NCI-H128 (cell line): ENCODE data around the gene PRKN.

ENCODE experiments used
- DNase-seq: peaks from one replicate; lab custom pipeline; 2025; ENCODE audit not compliant: unreplicated experiment; lab: John Stamatoyannopoulos, UW

Gene PRKN

GRCh38 chr6:162727322-162728182 is at the start of gene PRKN, which contains the start of gene PACRG:
Gene PRKN, minus strand, starts transcription at chr6:162727766.
Gene PACRG, plus strand, starts transcription at chr6:162727974.
- peak; percentile 95 for DNase-seq

GRCh38 chr6:162777091-162777490 is 49.5 kb upstream of the PRKN start:
- no peak for DNase-seq

- DNase-seq, result no peak
Observed at GRCh38 chr6:162773996-162774395, 46.4 kb upstream of the PRKN start.

GRCh38 chr6:162772466-162772865 is 44.9 kb upstream of the PRKN start:
- DNase-seq, result no peak

GRCh38 chr6:162770955-162771354 is 43.4 kb upstream of the PRKN start:
- DNase-seq, result no peak

GRCh38 chr6:162770136-162770535 is 42.6 kb upstream of the PRKN start:
- DNase-seq, result no peak

- DNase-seq, result no peak
Observed at GRCh38 chr6:162753775-162754174, 26.2 kb upstream of the PRKN start.

- no peak for DNase-seq
Observed at GRCh38 chr6:162751211-162751859, 23.8 kb upstream of the PRKN start.

- no peak for DNase-seq
Observed at GRCh38 chr6:162750776-162751175, 23.2 kb upstream of the PRKN start.

- DNase-seq, result no peak
Observed at GRCh38 chr6:162736961-162737360, 9.4 kb upstream of the PRKN start.

GRCh38 chr6:162733489-162733888 is 5.9 kb upstream of the PRKN start:
- DNase-seq, result no peak

- DNase-seq, result no peak
Observed at GRCh38 chr6:162730502-162730901, 2.9 kb upstream of the PRKN start.

GRCh38 chr6:162728706-162729105 is 1.1 kb upstream of the PRKN start:
- DNase-seq, result no peak

- DNase-seq, result no peak
Observed at GRCh38 chr6:162728197-162728596, 631 bp upstream of the PRKN start.

GRCh38 chr6:162726947-162727321 is 632 bp downstream of the PRKN start:
- no peak for DNase-seq

GRCh38 chr6:162722633-162723032 is 4.9 kb downstream of the PRKN start:
- DNase-seq, result no peak

- no peak for DNase-seq
Observed at GRCh38 chr6:162722226-162722625, 5.3 kb downstream of the PRKN start.

- DNase-seq, result no peak
Observed at GRCh38 chr6:162721404-162721687, 6.2 kb downstream of the PRKN start.

- DNase-seq, result no peak
Observed at GRCh38 chr6:162719528-162719927, 8.0 kb downstream of the PRKN start.

GRCh38 chr6:162715601-162716000 is 12.0 kb downstream of the PRKN start:
- DNase-seq, result no peak

- DNase-seq, result no peak
Observed at GRCh38 chr6:162713974-162714780, 13.4 kb downstream of the PRKN start.

- no peak for DNase-seq
Observed at GRCh38 chr6:162712694-162713093, 14.9 kb downstream of the PRKN start.
